HFFc6 (cell line): Measurements from ENCODE around the gene USP24. TPM values are rescaled to one million over a fixed set of nuclear protein-coding genes. Genes with fewer than 3 reads are reported as not detected.

Experiments
- DNase-seq: peaks from one replicate; pipeline ENCODE4 v3.0.0-alpha.2; 2018
- H3K27ac Mint-ChIP-seq: 2 replicates; pipeline ENCODE4 v1.8.0; 2020; ENCODE audit warnings: mild to moderate bottlenecking, mixed read lengths
- H3K27me3 Mint-ChIP-seq: 2 replicates; pipeline ENCODE4 v1.8.0; 2021; ENCODE audit warnings: mild to moderate bottlenecking, moderate library complexity, mixed read lengths; ENCODE audit not compliant: insufficient read depth
- H3K36me3 Mint-ChIP-seq: 2 replicates; pipeline ENCODE4 v1.8.0; 2021; ENCODE audit warnings: low read depth, mixed read lengths
- H3K4me1 Mint-ChIP-seq: 2 replicates; pipeline ENCODE4 v1.8.0; 2020; ENCODE audit warnings: low read depth, mixed read lengths
- H3K4me3 Mint-ChIP-seq: 2 replicates; pipeline ENCODE4 v1.8.0; 2020; ENCODE audit warnings: mild to moderate bottlenecking, moderate library complexity, mixed read lengths
- H3K9me3 Mint-ChIP-seq: 2 replicates; pipeline ENCODE4 v1.8.0; 2020; ENCODE audit warnings: mild to moderate bottlenecking, mixed read lengths
- CTCF ChIP-seq: fragments of 200-600 bp; sonication (generic); IDR thresholded peaks from 2 replicates; pipeline ENCODE4 v1.5.0; 2021; ENCODE audit warnings: antibody characterized with exemption, mild to moderate bottlenecking
- total RNA-seq, 6 experiments: library from RNA; stranded (reverse); fragmentation: NEBNext Ultra II Directional; extraction: Animal tissue kit (Norgen Biotek cat#: 25700); gene quantifications; 2 replicates in 1 of 6; 3 replicates in 5 of 6; pipeline ENCODE4 v1.2.3, GENCODE V29; 2021

USP24 gene
- total RNA-seq, 6 experiments from 2014 or later = 22.5 to 27.8 (median 25.0) TPM

GRCh38 chr1:55068638-55069037, 146.5 kb downstream of the USP24 start:
- no peaks in the 10 kb centered on the region for H3K9me3 Mint-ChIP-seq
- H3K4me1 Mint-ChIP-seq = peaks cover 22% of the 10 kb centered on the region
- peaks cover 2% of the 10 kb centered on the region; the same call in 1 of the 2 replicates for H3K27me3 Mint-ChIP-seq
- peaks cover 51% of the 10 kb centered on the region for H3K36me3 Mint-ChIP-seq
- no peak for TF ChIP-seq CTCF
- H3K27ac Mint-ChIP-seq = no peak overlapping the region
- no peak overlapping the region for H3K4me3 Mint-ChIP-seq
- DNase-seq = no peak

GRCh38 chr1:55067914-55068313, 147.2 kb downstream of the USP24 start:
- Mint-ChIP-seq H3K4me1 (peaks cover 22% of the 10 kb centered on the region), H3K27ac (no peak overlapping the region), H3K9me3 (no peaks in the 10 kb centered on the region), H3K4me3 (no peak overlapping the region), H3K27me3 (peaks cover 2% of the 10 kb centered on the region; the same call in 1 of the 2 replicates), H3K36me3 (peaks cover 50% of the 10 kb centered on the region)
- TF ChIP-seq CTCF = no peak
- no peak for DNase-seq

- Mint-ChIP-seq H3K36me3 (peaks cover 46% of the 10 kb centered on the region), H3K27me3 (peaks cover 2% of the 10 kb centered on the region; the same call in 1 of the 2 replicates), H3K4me1 (peaks cover 22% of the 10 kb centered on the region), H3K9me3 (no peaks in the 10 kb centered on the region), H3K27ac (no peak overlapping the region), H3K4me3 (no peak overlapping the region)
- no peak for TF ChIP-seq CTCF
- no peak for DNase-seq
Observed at GRCh38 chr1:55067022-55067778, 148.0 kb downstream of the USP24 start.

GRCh38 chr1:55065648-55066047, 149.5 kb downstream of the USP24 start:
- Mint-ChIP-seq H3K27ac (no peak overlapping the region), H3K36me3 (peaks cover 34% of the 10 kb centered on the region), H3K9me3 (no peaks in the 10 kb centered on the region), H3K27me3 (peaks cover 2% of the 10 kb centered on the region; the same call in 1 of the 2 replicates), H3K4me3 (no peak overlapping the region), H3K4me1 (peaks cover 22% of the 10 kb centered on the region)
- no peak for TF ChIP-seq CTCF
- DNase-seq = no peak

GRCh38 chr1:55064861-55065263, 150.3 kb downstream of the USP24 start:
- no peaks in the 10 kb centered on the region for H3K9me3 Mint-ChIP-seq
- H3K4me3 Mint-ChIP-seq = peak overlapping the region; percentile 17; the same call in 1 of the 2 replicates
- peaks cover 29% of the 10 kb centered on the region for H3K36me3 Mint-ChIP-seq
- peaks cover 22% of the 10 kb centered on the region for H3K4me1 Mint-ChIP-seq
- peaks cover 8% of the 10 kb centered on the region; the same call in 1 of the 2 replicates for H3K27me3 Mint-ChIP-seq
- H3K27ac Mint-ChIP-seq = peak overlapping the region; percentile 66
- peak; percentile 69 for DNase-seq
- TF ChIP-seq CTCF = no peak
